Skeletal muscle cell (primary cell): ENCODE results near the gene WDR31.
A peak's percentile ranks its signal among the peaks of the same experiment; 100 is the strongest.
"Not testable (repeated sequence)": the region's sequence is repeated elsewhere in the genome, so short reads cannot be mapped to it uniquely, and the experiment has no call there.

Source experiments
- DNase-seq: peaks from one replicate; pipeline ENCODE4 v3.0.0-alpha.2; 2010; ENCODE audit warnings: low read depth
- H3K4me3 ChIP-seq: 2 replicates; pipeline ENCODE4 v1.5.1; 2011; ENCODE audit warnings: low read depth, mild to moderate bottlenecking, control low read depth, low read length, moderate library complexity

The WDR31 gene

GRCh38 chr9:113301548-113301947, 38.5 kb downstream of the WDR31 start:
- DNase-seq: no peak
- H3K4me3 ChIP-seq: no peak overlapping the region

GRCh38 chr9:113299800-113300292, 40.2 kb downstream of the WDR31 start:
- no peak for DNase-seq
- peak overlapping the region; percentile 1 for H3K4me3 ChIP-seq

DNA sequence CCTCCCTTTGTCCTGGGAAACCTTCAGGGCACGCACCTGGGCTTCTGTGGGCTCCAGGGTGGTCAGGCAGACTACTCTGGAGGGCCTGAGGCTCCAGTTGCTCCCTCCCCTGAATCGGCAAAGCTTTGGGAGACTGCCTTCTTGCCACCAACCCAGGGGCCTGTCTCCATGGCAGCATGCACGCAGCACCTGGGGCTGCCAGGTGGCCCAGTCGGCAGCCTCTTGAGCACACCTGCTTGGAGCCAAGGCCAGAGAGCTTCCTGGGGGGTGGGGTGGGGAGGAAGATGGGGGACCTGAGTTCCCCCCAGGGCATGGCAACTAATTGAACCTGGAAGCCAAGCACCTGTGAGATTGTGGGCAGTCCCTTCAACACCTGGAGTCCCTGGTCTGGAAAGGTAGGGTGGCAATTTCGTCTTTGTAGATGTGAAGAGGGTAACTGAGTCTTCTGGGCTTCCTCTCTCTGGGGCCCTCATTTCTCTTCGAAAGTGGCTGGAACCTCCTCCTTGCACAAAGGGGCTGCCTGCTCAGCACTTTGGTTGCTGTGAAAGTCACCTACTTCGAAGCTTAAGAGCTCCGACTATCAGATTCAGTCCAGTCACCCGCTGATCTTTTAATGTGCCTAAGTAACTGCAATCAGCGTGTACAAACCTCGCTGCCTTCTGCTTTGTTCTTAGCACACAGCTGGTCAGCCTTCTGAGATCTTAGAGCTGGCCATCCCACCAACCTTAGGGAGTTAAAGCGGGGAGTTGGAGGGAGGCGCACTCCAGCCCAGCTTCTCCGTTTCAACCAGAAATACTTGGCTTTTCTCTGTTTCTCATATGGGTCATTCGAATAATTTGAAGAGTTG, 40.9 kb downstream of the WDR31 start:
- no peak for DNase-seq
- H3K4me3 ChIP-seq: no peak overlapping the region

DNA sequence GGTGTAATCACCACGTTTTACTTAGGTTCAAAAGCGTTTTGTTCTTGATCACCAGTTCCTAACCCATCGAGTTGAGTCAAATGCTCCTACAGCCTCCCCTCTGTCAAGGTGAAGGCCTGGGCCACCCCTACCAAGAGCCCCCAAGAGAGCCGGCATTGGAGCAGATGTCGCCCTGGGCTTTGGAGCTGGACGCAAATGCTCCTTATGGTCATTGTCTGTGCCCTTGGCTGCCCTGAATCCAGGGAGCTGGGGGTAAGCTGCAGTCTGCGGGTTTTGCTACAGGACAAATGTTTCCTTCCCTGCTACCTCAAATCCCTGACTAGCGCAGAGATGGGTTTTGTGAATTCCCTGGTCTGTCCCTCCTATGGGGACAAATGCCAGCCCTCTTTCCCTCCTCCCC, 41.8 kb downstream of the WDR31 start:
- no peak for DNase-seq
- no peak overlapping the region for H3K4me3 ChIP-seq

- DNase-seq: no peak
- H3K4me3 ChIP-seq: no peak overlapping the region
Measured at GRCh38 chr9:113296796-113297558, 43.1 kb downstream of the WDR31 start.

DNA sequence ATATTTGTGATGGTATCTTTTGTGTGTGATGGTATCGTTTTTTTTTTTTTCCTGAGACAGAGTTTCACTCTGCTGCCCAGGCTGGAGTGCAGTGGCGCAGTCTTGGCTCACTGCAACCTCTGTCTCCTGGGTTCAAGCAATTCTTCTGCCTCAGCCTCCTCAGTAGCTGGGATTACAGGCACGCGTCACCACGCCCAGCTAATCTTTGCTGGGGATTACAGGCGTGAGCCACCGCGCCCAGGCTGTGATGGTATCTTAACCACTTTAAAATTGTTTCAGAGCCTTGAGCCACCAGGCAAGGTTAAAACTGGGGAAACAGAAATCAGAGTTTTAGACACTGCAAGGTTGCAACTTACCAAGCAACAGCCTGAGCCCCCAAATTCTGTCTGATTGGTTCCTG, 43.8 kb downstream of the WDR31 start:
- not testable (repeated sequence) for DNase-seq, H3K4me3 ChIP-seq

- no peak overlapping the region for H3K4me3 ChIP-seq
- DNase-seq: no peak
Measured at GRCh38 chr9:113293285-113293878, 46.7 kb downstream of the WDR31 start.

GRCh38 chr9:113290052-113290607, 49.9 kb downstream of the WDR31 start:
- no peak overlapping the region for H3K4me3 ChIP-seq
- DNase-seq: no peak

DNA sequence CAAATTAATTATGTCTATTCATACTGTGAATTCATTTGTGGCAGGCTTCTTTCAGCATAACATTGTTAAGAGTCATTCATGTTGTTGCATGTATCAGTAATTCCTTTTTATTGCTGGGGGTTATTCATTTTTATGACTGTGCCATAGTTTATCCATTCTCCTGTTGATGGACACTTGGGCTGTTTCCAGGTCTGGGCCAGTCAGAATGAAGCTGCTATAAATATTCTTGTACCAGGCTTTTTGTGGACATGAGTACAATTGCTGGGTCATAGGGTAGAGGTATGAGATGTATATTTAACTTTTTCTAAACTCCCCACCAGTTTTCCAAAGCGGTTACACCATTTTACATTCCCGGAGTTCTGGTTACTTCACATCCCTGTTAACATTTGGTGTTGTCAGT, 51.0 kb downstream of the WDR31 start:
- no peak for DNase-seq

DNA sequence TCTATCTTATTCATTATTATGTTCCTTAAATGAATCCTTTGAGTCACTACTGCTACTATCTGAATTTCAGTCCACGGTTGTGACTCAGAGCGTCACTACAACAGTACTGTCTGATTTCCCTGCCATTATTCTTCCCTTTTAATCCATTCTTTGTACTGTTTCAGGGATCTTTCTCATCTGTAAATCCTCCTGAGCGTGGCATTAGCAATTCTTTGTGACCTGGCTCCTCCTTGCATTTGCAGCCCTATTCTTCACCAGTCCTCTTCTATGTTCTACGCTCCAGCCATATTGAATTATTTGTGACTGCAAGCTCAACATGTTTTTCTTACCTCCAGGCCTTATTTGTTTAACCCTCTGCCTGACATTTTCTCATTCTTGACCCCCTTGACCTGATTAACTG, 58.7 kb downstream of the WDR31 start:
- H3K4me3 ChIP-seq: no peak overlapping the region
- no peak for DNase-seq

More for the DNA sequence above, 51.0 kb downstream of the WDR31 start:
- H3K4me3 ChIP-seq: no peak overlapping the region

DNA sequence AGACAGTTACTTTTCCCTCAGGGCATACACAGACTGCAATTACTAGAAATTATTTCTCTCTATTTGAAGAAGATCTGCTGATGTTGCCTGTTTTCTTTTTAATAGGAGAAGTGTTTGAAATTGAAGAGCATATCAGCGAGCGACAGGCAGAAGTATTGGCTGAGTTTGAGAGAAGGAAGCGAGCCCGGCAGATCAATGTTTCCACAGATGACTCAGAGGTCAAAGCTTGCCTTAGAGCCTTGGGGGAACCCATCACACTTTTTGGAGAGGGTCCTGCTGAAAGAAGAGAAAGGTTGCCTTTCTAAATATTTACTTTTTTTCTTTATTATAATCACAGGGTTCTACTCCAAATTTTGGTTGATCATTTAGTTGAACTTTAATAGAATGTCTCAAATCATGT, 61.2 kb downstream of the WDR31 start:
- no peak for DNase-seq

DNA sequence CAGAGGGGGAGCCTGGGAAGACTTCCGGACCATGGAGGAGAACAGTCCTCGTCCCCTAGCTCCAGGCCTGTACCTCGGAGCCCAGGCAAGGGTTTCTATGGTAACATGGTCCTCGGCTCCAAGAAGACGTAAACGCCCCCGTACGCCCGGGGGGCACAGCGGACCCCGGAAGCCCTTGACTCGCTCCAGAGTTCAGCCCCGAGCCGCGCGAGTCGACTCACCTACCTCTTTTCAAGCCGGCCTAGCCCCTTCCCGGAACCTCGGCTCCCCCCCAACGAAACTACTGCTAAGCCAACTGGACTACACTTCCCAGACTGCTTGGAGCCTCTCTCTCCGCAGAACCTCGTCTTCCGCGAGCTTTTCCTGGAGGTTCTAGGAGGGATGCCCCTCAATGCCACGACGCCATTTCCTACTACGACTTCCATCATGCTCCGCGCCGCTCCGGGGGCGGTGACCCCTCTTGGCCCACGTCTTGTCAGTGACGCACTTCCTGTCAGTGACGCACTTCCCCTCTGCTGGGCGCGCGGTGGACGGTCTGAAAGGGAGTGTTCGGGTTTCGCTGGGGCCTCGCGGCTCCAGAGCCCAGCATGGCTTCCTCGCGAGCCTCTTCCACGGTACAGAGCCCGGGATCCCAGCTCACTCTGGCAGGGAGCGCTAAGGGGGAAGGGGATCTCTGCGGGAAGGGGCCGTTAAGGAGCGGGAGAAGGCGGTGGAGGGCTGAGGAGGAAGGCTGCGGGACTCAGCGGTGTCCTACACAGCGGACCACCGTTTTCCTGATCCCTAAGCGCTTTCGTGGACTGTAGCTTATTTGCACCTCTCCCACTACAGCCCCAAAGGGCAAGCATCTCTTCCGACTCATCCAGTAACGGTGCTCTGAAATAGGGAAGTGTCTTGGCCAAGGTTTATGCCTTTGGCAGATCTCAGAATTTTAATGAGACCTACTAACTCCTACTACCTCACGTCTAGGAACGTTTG, 64.6 kb downstream of the WDR31 start, which contains the start of the genes CDC26 and PRPF4:
Gene CDC26 (minus strand): TSS at position 416 of the 975 bp plus-strand sequence. CDS start 3,065 bp downstream, outside the sequence.
Gene PRPF4 (plus strand): TSS at position 502 of the 975 bp plus-strand sequence. CDS start 86 bp downstream, at position 588.
- H3K4me3 ChIP-seq: peak within 1 kb of the TSS; percentile 62
- DNase-seq: peak; percentile 97

More for the DNA sequence above, 61.2 kb downstream of the WDR31 start:
- H3K4me3 ChIP-seq: no peak overlapping the region

- H3K4me3 ChIP-seq: peak overlapping the region; percentile 62
- DNase-seq: peak; percentile 11
Measured at GRCh38 chr9:113274474-113275156, 65.5 kb downstream of the WDR31 start.

DNA sequence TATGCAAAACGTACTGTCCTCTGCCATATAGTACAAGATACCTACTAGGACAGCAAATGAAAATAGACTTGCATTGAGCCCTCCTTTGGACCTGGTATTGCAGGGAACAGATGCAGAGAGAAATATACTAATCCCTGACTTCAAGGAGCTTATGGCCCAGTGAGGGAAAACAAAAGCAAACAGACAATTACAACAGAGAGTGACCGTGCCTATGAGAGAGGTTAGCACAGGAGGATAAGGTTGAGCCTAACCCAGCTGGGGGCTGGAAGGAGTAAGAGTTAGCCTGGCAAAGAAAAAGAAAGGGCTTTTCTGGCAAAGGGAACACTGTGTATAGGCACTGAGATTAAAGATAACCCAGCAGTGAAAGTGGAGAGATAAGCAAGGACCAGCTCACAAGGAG, 70.2 kb downstream of the WDR31 start:
- no peak overlapping the region for H3K4me3 ChIP-seq
- DNase-seq: no peak

DNA sequence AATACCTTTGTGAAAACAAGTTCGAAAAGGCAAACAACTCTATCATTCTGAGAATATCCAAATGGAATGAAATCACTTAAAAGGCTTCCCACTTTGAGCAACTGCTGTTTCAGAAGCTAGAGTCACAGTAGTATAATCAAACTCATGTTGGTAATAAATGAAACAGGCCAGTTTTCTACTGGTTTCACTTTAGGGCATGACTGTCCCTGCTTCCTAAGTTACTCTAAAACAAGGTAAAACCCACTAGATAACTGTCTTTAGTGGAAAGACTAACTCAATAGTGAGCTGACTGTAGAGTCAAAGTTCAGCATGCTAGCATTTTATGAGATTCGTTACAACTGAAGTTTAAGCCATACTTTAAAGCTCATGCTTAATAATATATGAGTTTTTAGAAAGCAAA, 70.7 kb downstream of the WDR31 start:
- H3K4me3 ChIP-seq: no peak overlapping the region
- no peak for DNase-seq

GRCh38 chr9:113267911-113268566, 72.0 kb downstream of the WDR31 start:
- H3K4me3 ChIP-seq: no peak overlapping the region
- no peak for DNase-seq

DNA sequence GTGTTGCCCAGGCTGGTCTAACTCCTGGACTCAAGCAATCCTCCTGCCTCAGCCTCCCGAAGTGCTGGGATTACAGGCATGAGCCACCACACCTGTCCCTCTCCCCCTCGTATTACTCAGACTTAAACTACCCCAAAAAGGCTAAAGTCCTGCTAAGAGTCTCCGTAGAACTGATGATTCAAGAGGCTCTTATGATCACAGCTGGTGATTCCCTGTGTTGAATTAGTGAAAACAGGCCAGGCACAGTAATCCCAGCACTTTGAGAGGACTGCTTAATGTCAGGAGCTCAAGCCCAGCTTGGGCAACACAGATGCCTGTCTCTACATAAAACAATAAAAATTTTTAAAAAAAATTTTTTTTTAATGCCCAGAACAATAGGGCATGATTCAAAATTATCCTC, 73.9 kb downstream of the WDR31 start:
- no peak overlapping the region for H3K4me3 ChIP-seq
- no peak for DNase-seq
